Measurements from ENCODE around the gene CIAPIN1.

CIAPIN1 gene

GRCh38 chr16:57395026-57395425, 52.2 kb downstream of the CIAPIN1 start:
- no peak overlapping the region for H3K4me3 ChIP-seq (ENCODE audit: low read depth in 1 of 2, low read length in 2 of 2)
- H3K27ac ChIP-seq (ENCODE audit: low read depth, low read length) = no peak overlapping the region
- no peaks in the 10 kb centered on the region for H3K9me3 ChIP-seq (ENCODE audit: low read length)

GRCh38 chr16:57394444-57394843, 52.7 kb downstream of the CIAPIN1 start:
- Histone ChIP-seq H3K9me3 (ENCODE audit: low read length) (no peaks in the 10 kb centered on the region), H3K4me1 (ENCODE audit: insufficient read depth, low read length) (peaks cover 3% of the 10 kb centered on the region), H3K4me3 (ENCODE audit: low read depth in 1 of 2, low read length in 2 of 2) (no peak overlapping the region), H3K27ac (ENCODE audit: low read depth, low read length) (no peak overlapping the region), H3K36me3 (ENCODE audit: insufficient read depth, low read length) (no peaks in the 10 kb centered on the region), H3K9ac (ENCODE audit: low read length) (no peak overlapping the region), H3K27me3 (ENCODE audit: control insufficient read depth in 1 of 2, insufficient read depth in 2 of 2, low read length in 2 of 2) (no peaks in the 10 kb centered on the region)

More at GRCh38 chr16:57395026-57395425, 52.2 kb downstream of the CIAPIN1 start:
- no peak overlapping the region for H3K9ac ChIP-seq (ENCODE audit: low read length)
- H3K27me3 ChIP-seq (ENCODE audit: control insufficient read depth in 1 of 2, insufficient read depth in 2 of 2, low read length in 2 of 2) = no peaks in the 10 kb centered on the region
- no peaks in the 10 kb centered on the region for H3K36me3 ChIP-seq (ENCODE audit: insufficient read depth, low read length)
- peaks cover 3% of the 10 kb centered on the region for H3K4me1 ChIP-seq (ENCODE audit: insufficient read depth, low read length)

GRCh38 chr16:57392694-57393093, 54.5 kb downstream of the CIAPIN1 start:
- Histone ChIP-seq H3K4me1 (ENCODE audit: insufficient read depth, low read length) (peaks cover 3% of the 10 kb centered on the region), H3K9me3 (ENCODE audit: low read length) (no peaks in the 10 kb centered on the region), H3K27ac (ENCODE audit: low read depth, low read length) (no peak overlapping the region), H3K36me3 (ENCODE audit: insufficient read depth, low read length) (no peaks in the 10 kb centered on the region), H3K27me3 (ENCODE audit: control insufficient read depth in 1 of 2, insufficient read depth in 2 of 2, low read length in 2 of 2) (no peaks in the 10 kb centered on the region), H3K9ac (ENCODE audit: low read length) (no peak overlapping the region), H3K4me3 (ENCODE audit: low read depth in 1 of 2, low read length in 2 of 2) (no peak overlapping the region)

- peaks cover 8% of the 10 kb centered on the region for H3K4me1 ChIP-seq (ENCODE audit: insufficient read depth, low read length)
- no peaks in the 10 kb centered on the region for H3K36me3 ChIP-seq (ENCODE audit: insufficient read depth, low read length)
Observed at GRCh38 chr16:57391708-57392107, 55.5 kb downstream of the CIAPIN1 start.

GRCh38 chr16:57391300-57391699, 55.9 kb downstream of the CIAPIN1 start:
- H3K27ac ChIP-seq (ENCODE audit: low read depth, low read length) = no peak overlapping the region
- no peaks in the 10 kb centered on the region for H3K9me3 ChIP-seq (ENCODE audit: low read length)
- peaks cover 12% of the 10 kb centered on the region for H3K4me1 ChIP-seq (ENCODE audit: insufficient read depth, low read length)
- H3K36me3 ChIP-seq (ENCODE audit: insufficient read depth, low read length) = no peaks in the 10 kb centered on the region
- H3K4me3 ChIP-seq (ENCODE audit: low read depth in 1 of 2, low read length in 2 of 2) = no peak overlapping the region
- no peak overlapping the region for H3K9ac ChIP-seq (ENCODE audit: low read length)
- H3K27me3 ChIP-seq (ENCODE audit: control insufficient read depth in 1 of 2, insufficient read depth in 2 of 2, low read length in 2 of 2) = no peaks in the 10 kb centered on the region

More at GRCh38 chr16:57391708-57392107, 55.5 kb downstream of the CIAPIN1 start:
- Histone ChIP-seq H3K9ac (ENCODE audit: low read length) (no peak overlapping the region), H3K27ac (ENCODE audit: low read depth, low read length) (no peak overlapping the region), H3K27me3 (ENCODE audit: control insufficient read depth in 1 of 2, insufficient read depth in 2 of 2, low read length in 2 of 2) (no peaks in the 10 kb centered on the region), H3K4me3 (ENCODE audit: low read depth in 1 of 2, low read length in 2 of 2) (no peak overlapping the region), H3K9me3 (ENCODE audit: low read length) (no peaks in the 10 kb centered on the region)

GRCh38 chr16:57390636-57391295, 56.4 kb downstream of the CIAPIN1 start:
- Histone ChIP-seq H3K9ac (ENCODE audit: low read length) (no peak overlapping the region), H3K4me1 (ENCODE audit: insufficient read depth, low read length) (peaks cover 16% of the 10 kb centered on the region), H3K27ac (ENCODE audit: low read depth, low read length) (no peak overlapping the region), H3K27me3 (ENCODE audit: control insufficient read depth in 1 of 2, insufficient read depth in 2 of 2, low read length in 2 of 2) (no peaks in the 10 kb centered on the region), H3K9me3 (ENCODE audit: low read length) (no peaks in the 10 kb centered on the region), H3K36me3 (ENCODE audit: insufficient read depth, low read length) (no peaks in the 10 kb centered on the region), H3K4me3 (ENCODE audit: low read depth in 1 of 2, low read length in 2 of 2) (no peak overlapping the region)

- H3K27ac ChIP-seq (ENCODE audit: low read depth, low read length) = no peak overlapping the region
- no peaks in the 10 kb centered on the region for H3K9me3 ChIP-seq (ENCODE audit: low read length)
- no peaks in the 10 kb centered on the region for H3K27me3 ChIP-seq (ENCODE audit: control insufficient read depth in 1 of 2, insufficient read depth in 2 of 2, low read length in 2 of 2)
- no peak overlapping the region for H3K9ac ChIP-seq (ENCODE audit: low read length)
- peaks cover 19% of the 10 kb centered on the region for H3K4me1 ChIP-seq (ENCODE audit: insufficient read depth, low read length)
- H3K4me3 ChIP-seq (ENCODE audit: low read depth in 1 of 2, low read length in 2 of 2) = no peak overlapping the region
- H3K36me3 ChIP-seq (ENCODE audit: insufficient read depth, low read length) = no peaks in the 10 kb centered on the region
Observed at GRCh38 chr16:57389087-57389468, 58.1 kb downstream of the CIAPIN1 start.

GRCh38 chr16:57388359-57389086, 58.7 kb downstream of the CIAPIN1 start:
- no peak overlapping the region for H3K27ac ChIP-seq (ENCODE audit: low read depth, low read length)
- H3K36me3 ChIP-seq (ENCODE audit: insufficient read depth, low read length) = no peaks in the 10 kb centered on the region
- no peak overlapping the region for H3K4me3 ChIP-seq (ENCODE audit: low read depth in 1 of 2, low read length in 2 of 2)
- H3K4me1 ChIP-seq (ENCODE audit: insufficient read depth, low read length) = peaks cover 25% of the 10 kb centered on the region
- no peaks in the 10 kb centered on the region for H3K9me3 ChIP-seq (ENCODE audit: low read length)
- no peak overlapping the region for H3K9ac ChIP-seq (ENCODE audit: low read length)
- H3K27me3 ChIP-seq (ENCODE audit: control insufficient read depth in 1 of 2, insufficient read depth in 2 of 2, low read length in 2 of 2) = no peaks in the 10 kb centered on the region

- H3K9me3 ChIP-seq (ENCODE audit: low read length) = no peaks in the 10 kb centered on the region
- no peaks in the 10 kb centered on the region for H3K27me3 ChIP-seq (ENCODE audit: control insufficient read depth in 1 of 2, insufficient read depth in 2 of 2, low read length in 2 of 2)
- no peak overlapping the region for H3K27ac ChIP-seq (ENCODE audit: low read depth, low read length)
- peaks cover 30% of the 10 kb centered on the region for H3K4me1 ChIP-seq (ENCODE audit: insufficient read depth, low read length)
- H3K36me3 ChIP-seq (ENCODE audit: insufficient read depth, low read length) = no peaks in the 10 kb centered on the region
- H3K4me3 ChIP-seq (ENCODE audit: low read depth in 1 of 2, low read length in 2 of 2) = no peak overlapping the region
- no peak overlapping the region for H3K9ac ChIP-seq (ENCODE audit: low read length)
Observed at GRCh38 chr16:57387598-57388354, 59.4 kb downstream of the CIAPIN1 start.

GRCh38 chr16:57386381-57386951, 60.7 kb downstream of the CIAPIN1 start:
- H3K9ac ChIP-seq (ENCODE audit: low read length) = no peak overlapping the region
- H3K27me3 ChIP-seq (ENCODE audit: control insufficient read depth in 1 of 2, insufficient read depth in 2 of 2, low read length in 2 of 2) = no peaks in the 10 kb centered on the region
- peaks cover 6% of the 10 kb centered on the region for H3K36me3 ChIP-seq (ENCODE audit: insufficient read depth, low read length)
- H3K4me3 ChIP-seq (ENCODE audit: low read depth in 1 of 2, low read length in 2 of 2) = no peak overlapping the region
- no peak overlapping the region for H3K27ac ChIP-seq (ENCODE audit: low read depth, low read length)
- H3K4me1 ChIP-seq (ENCODE audit: insufficient read depth, low read length) = peaks cover 30% of the 10 kb centered on the region
- no peaks in the 10 kb centered on the region for H3K9me3 ChIP-seq (ENCODE audit: low read length)

- H3K36me3 ChIP-seq (ENCODE audit: insufficient read depth, low read length) = peaks cover 6% of the 10 kb centered on the region
- no peak overlapping the region for H3K4me3 ChIP-seq (ENCODE audit: low read depth in 1 of 2, low read length in 2 of 2)
- H3K9ac ChIP-seq (ENCODE audit: low read length) = no peak overlapping the region
- no peak overlapping the region for H3K27ac ChIP-seq (ENCODE audit: low read depth, low read length)
- peaks cover 30% of the 10 kb centered on the region for H3K4me1 ChIP-seq (ENCODE audit: insufficient read depth, low read length)
- H3K9me3 ChIP-seq (ENCODE audit: low read length) = no peaks in the 10 kb centered on the region
- no peaks in the 10 kb centered on the region for H3K27me3 ChIP-seq (ENCODE audit: control insufficient read depth in 1 of 2, insufficient read depth in 2 of 2, low read length in 2 of 2)
Observed at GRCh38 chr16:57385083-57385482, 62.1 kb downstream of the CIAPIN1 start.

Measured in muscle layer of colon (tissue), 2 donors.